NCI-H187 (cell line): Measurements from ENCODE around the gene AFDN.

Experiments
- DNase-seq, 2 experiments: peaks; one replicate each; lab custom pipeline; 2025; lab: John Stamatoyannopoulos, UW

Gene AFDN

GRCh38 chr6:167921831-167922230 lies 95.1 kb downstream of the AFDN start:
- DNase-seq = no peak

GRCh38 chr6:167925026-167925425 lies 98.3 kb downstream of the AFDN start:
- no peak for DNase-seq

GRCh38 chr6:167927246-167927645 lies 100.5 kb downstream of the AFDN start:
- no peak for DNase-seq

- DNase-seq = no peak
These were observed 101.4 kb downstream of the AFDN start for GRCh38 chr6:167928111-167928510.

- DNase-seq = no peak
These were observed 103.6 kb downstream of the AFDN start for GRCh38 chr6:167930295-167930694.

GRCh38 chr6:167932468-167933276 lies 106.0 kb downstream of the AFDN start:
- no peak for DNase-seq

- DNase-seq = no peak
These were observed 106.6 kb downstream of the AFDN start for GRCh38 chr6:167933290-167933689.

- no peak for DNase-seq
These were observed 107.1 kb downstream of the AFDN start for GRCh38 chr6:167933847-167934246.

GRCh38 chr6:167934426-167934864 lies 107.7 kb downstream of the AFDN start:
- no peak for DNase-seq

GRCh38 chr6:167936051-167936450 lies 109.3 kb downstream of the AFDN start:
- no peak for DNase-seq

GRCh38 chr6:167937301-167937700 lies 110.6 kb downstream of the AFDN start:
- no peak for DNase-seq

- DNase-seq = no peak
These were observed 111.5 kb downstream of the AFDN start for GRCh38 chr6:167937948-167938911.

GRCh38 chr6:167941822-167942221 lies 115.1 kb downstream of the AFDN start:
- DNase-seq = no peak

GRCh38 chr6:167944130-167944529 lies 117.4 kb downstream of the AFDN start:
- DNase-seq = no peak

GRCh38 chr6:167946007-167946406 lies 119.3 kb downstream of the AFDN start:
- no peak for DNase-seq

GRCh38 chr6:167946604-167947003 lies 119.9 kb downstream of the AFDN start:
- DNase-seq = no peak

- DNase-seq = no peak
These were observed 121.0 kb downstream of the AFDN start for GRCh38 chr6:167947716-167948115.

- no peak for DNase-seq
These were observed 122.0 kb downstream of the AFDN start for GRCh38 chr6:167948716-167949115.

- no peak for DNase-seq
These were observed 122.5 kb downstream of the AFDN start for GRCh38 chr6:167949121-167949684.

- DNase-seq = no peak
These were observed 125.2 kb downstream of the AFDN start for GRCh38 chr6:167951781-167952511.

GRCh38 chr6:167952512-167952859 lies 125.8 kb downstream of the AFDN start:
- DNase-seq = no peak

GRCh38 chr6:167953551-167953950 lies 126.8 kb downstream of the AFDN start:
- DNase-seq = no peak
